ENCODE data around the gene CREBZF.

CREBZF gene, protein sequence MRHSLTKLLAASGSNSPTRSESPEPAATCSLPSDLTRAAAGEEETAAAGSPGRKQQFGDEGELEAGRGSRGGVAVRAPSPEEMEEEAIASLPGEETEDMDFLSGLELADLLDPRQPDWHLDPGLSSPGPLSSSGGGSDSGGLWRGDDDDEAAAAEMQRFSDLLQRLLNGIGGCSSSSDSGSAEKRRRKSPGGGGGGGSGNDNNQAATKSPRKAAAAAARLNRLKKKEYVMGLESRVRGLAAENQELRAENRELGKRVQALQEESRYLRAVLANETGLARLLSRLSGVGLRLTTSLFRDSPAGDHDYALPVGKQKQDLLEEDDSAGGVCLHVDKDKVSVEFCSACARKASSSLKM

DNA sequence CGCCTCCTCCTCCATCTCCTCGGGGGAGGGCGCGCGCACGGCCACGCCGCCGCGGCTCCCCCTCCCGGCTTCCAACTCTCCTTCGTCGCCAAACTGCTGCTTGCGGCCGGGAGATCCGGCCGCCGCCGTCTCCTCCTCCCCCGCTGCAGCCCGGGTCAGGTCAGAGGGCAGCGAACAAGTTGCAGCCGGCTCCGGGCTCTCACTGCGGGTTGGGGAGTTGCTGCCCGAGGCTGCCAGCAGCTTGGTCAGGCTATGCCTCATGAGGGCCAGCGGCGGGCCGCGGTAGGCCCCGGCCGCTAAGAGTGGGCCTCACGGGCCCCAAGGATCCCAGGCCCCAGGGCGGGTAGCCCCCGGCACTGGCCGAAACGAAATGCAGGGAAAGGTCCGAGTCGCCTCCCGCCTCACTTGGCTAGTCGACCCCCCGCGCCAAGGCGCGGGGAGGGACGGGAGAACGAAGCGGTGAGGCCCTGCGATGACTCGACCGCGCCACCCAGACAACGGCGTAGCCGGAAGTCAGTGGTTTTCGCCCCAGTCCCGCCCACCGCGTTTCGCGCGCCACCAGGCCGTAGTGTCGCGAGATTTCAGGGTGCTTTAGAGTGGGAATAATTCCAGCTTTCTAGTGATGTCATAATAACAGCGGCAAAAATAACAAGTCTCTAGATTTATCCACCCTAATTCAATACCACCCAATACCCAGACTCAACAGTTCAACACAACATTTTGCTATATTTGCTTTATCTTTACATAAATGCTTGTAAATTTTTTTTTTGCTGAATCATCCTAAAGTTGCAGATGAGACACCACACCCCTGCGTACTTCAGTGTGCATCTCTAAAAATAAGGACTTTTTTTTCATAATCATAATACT is at the start of gene CREBZF:
Gene CREBZF, minus strand, starts transcription at position 515 of the 867 bp plus-strand sequence. Its CDS starts 254 bp downstream, at position 261.
- DNase-seq (ENCODE audit: low read depth), result peak; percentile 93

DNA sequence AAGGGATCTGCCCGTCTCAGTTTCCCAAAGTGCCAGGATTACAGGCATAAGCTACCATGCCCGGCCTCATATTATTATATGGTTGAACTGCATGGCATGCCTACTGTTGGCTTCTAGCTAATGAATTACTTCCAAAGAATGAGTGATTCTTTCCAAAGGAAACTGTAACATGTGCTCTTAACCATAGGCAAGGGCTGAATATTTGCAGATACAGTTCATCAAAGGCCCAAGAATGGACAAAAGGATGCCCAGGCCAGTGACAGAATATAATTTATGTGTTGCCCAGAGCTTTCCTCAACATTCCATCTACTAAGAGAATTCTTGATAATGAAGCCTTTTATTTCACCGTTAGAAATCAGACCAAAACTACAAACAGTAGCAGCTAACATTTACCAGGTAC is 48.0 kb upstream of the CREBZF start:
- DNase-seq (ENCODE audit: low read depth), result peak; percentile 49

DNA sequence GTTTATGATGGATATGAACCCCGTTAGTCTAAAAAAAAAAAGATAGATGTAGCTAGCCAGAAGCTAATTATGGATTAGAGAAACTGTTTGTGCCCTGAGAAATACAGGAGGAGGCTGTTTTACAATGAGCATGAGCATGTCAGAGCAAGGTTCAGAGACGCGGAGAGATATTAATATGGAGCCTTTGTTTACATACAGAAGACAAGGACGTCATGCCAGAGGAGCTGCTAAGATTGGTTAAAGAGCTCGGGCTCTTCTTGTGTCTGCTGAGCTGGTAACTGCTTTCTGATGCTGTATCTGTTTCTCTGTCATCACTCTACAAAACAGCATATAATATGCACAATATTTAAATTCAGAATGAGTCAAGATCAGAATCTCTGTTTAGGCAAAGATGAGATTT is 46.0 kb upstream of the CREBZF start:
- DNase-seq (ENCODE audit: low read depth), result no peak

DNA sequence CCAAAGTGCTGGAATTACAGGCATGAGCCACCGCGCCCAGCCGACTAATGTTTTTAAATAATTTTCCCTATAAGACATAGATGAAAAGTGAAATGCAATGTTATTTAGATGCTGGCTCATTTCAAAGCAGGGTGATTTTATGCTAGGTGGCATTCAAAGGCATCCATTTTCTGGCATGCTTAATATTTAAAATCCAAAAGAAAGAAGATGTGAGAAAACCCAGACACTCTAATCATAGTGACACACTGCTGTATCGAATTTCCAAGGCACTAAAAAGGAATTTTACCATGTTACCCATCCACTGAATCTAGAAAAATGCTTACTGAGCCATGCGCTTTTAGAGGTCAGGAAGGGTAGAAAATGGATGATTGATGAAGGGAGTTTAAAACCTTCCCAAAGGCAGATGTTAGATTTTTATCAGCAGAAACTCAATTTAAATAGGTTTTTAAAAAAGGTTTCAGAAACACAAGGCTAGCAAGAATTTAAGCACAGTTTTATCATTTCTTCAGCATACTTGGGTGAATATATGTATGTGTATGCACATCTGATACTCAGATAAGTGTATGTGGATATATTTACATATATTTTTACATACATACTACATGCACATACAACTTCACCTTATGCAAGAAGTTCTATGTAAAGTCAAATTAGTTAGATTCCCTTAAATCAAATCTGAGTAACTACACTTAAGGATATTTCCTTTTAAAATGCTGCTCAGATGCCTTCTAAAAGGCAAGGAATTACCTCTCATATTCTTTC is 45.2 kb upstream of the CREBZF start:
- no peak for DNase-seq (ENCODE audit: low read depth)

DNA sequence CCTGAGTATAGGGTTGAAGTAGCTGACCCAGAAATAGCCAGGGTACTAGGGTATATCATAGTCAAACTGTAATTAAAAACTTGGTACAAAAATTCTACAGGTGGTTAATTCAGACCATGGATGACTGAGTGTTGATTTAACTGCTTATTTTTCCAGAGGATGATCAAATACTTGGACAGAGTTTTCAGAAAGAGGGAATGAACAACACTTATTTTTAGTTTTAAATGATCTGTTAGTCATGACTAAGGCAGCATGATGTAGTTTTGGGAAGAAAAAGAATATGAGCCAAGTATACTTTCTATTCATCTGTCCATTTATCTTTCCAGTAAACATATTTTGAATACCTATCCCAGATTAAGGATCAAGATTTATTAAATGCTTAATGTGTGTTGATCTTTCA is 40.9 kb upstream of the CREBZF start:
- peak; percentile 70 for DNase-seq (ENCODE audit: low read depth)

DNA sequence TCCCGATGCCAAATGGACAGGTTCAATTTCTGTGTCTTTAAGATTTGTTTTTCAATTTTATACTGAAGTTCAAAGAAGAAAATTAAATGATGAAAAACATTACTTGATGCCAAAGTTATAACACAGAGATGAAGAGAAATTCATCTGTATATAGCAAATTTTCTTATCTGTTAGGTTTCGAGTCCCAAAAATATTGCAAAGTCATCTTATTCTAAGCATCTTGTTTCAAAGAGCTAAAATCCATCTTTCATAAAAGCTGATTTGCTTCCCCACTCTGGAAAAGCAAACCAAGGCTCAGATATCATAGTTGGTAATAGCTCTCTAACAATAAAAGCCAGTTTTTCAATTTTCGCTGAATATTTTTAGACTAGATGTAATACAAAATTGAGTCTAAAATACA is 40.0 kb upstream of the CREBZF start:
- DNase-seq (ENCODE audit: low read depth), result no peak

DNA sequence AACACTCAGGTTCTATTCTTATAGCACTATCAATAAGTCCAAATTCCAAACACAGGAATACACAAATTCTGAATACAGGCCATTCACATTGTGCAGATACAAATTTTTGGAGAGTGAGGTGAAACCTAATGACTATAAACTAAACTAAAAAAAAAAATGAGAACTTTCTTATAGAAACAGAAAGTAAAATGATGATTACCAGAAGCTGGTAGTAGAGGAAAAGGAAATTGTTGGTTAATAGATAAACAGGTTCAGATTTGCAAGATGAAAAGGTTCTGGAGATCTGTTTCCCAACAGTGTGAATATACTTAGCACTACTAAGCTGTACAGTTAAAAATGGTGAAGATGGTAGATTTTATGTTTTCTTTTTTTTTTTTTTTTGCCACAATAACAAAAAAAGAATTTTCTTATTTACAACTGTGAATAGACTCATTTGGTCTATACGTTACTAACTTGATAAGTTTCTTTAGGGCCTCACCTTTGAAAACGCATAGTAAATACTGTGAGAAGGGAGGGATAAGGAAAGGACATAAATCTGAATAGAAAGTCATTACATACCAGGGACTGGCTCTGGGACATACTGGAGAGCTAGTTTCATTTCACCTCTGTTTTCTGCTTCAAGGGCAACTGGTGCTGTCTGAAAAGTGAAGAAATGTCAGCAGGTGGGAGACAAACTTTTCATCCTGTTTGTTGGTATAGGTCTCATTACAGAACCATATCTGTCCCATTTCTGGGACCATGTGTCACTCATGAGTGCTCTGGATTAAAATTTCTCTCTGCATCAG is 35.2 kb upstream of the CREBZF start:
- DNase-seq (ENCODE audit: low read depth), result no peak

DNA sequence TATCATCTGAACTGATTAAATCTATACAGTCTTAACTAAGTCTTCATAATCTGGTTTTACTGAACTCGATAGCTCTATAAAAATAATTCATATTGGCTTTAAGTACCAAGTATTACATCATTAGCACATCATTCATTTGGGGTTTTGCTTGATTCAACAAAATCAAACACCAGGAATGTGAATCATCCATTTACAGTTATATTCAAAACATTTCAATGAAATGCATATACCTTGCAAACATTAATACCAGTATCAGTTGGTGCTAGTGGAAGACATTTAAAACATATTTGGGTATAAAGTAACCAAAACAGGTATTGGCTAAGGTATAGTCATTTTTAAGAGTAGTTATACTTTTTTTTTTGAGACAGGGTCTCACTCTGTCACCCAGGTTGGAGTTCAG is 33.3 kb upstream of the CREBZF start:
- no peak for DNase-seq (ENCODE audit: low read depth)

DNA sequence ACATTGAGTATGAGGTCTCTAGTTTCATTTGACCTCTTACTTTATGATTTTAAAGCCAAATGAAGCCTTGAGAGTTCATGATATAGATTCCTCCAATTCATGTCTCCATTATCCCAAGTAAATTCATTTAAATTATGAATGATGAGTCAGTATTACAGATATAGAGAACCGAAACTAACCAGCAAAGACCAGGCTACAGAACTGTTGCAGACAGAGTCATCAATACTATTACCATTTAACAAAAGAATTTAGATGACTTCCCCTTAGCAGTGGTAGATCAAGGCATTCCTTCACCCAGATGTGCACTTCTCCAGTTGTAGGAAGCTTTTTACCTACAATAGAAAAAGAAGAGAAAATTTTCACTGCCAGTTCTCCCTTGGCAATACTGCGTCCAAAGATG is 32.8 kb upstream of the CREBZF start:
- no peak for DNase-seq (ENCODE audit: low read depth)

DNA sequence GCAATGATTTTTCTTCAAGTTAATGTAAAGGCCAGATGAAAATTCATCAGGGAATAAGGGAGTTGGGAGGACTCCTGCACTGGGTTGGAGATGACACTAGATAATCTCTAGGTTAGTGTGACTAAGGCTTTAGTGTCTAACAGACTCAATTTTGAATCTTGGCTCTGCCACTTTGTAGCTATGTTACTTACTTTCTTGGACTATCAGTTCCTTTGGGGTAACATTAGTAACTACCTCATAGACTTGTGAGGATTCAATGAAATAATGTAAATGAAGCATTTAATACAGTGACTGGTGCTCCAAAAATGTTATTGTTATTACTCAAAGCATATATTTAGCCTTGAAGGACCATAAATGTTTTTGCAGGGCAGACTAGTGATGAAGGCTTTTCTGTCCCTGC is 30.6 kb upstream of the CREBZF start:
- DNase-seq (ENCODE audit: low read depth), result no peak

DNA sequence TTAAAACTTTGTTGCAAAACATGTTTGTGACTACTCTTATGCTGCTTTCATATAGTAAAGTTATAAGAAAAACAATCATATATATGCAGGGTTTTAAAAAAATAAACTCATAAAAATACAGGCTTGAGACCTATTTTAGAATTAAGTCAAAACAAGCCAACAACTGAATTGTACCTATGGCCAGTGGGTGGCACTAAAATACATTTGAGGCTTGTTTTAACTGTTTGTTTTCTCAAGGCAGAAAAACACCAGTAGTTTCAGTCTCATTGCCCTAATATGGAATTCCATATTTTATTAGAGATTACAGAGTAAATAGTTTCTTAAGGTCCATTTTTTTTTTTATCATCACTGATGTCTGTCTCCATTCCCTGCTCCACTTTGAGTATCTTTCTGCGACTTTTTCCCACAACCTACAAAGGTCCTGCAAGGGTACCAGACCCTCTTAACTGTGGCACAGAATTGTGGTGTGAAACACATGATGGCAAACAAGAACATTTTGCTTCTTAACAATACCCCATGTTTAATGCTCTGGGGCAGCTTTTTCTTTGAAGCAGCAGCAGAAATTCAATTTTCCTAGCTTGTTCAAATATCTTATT is 29.6 kb upstream of the CREBZF start:
- peak; percentile 74 for DNase-seq (ENCODE audit: low read depth)

DNA sequence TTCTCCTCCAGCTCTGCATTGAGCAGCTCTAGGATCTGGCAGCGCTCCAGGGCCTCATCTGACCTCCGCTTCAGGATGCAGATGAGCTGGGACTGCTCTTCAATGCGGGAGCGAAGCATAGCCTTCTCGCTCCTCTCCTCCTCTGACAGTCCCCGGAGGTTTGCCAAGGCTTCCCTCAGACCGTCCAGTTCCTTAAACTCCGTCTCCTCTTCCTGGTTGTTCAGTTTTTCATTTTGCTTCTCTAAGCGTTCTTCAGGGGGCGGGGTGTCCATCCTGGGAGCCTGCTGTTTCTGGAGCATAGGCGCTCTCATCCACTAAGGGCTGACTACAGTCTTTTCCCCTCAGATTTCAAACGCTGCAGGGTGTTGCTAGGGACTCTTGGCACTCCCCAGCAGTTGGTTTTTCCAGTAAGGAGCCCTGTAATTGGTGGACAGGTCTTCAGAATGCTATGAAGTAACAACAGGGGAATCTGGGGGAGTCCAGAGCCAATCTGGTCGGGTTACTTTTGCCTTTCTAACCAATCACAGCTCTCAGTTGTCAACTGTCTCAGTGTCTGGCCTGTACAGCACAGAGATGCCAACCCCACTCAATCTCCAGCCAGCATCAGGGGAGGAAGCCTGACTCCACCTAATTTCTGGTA is 21.0 kb upstream of the CREBZF start, which contains the start of gene CCDC89:
Gene CCDC89, minus strand, starts transcription at position 376 of the 640 bp plus-strand sequence. Its CDS starts 65 bp downstream, at position 311.
- DNase-seq (ENCODE audit: low read depth), result peak; percentile 62

DNA sequence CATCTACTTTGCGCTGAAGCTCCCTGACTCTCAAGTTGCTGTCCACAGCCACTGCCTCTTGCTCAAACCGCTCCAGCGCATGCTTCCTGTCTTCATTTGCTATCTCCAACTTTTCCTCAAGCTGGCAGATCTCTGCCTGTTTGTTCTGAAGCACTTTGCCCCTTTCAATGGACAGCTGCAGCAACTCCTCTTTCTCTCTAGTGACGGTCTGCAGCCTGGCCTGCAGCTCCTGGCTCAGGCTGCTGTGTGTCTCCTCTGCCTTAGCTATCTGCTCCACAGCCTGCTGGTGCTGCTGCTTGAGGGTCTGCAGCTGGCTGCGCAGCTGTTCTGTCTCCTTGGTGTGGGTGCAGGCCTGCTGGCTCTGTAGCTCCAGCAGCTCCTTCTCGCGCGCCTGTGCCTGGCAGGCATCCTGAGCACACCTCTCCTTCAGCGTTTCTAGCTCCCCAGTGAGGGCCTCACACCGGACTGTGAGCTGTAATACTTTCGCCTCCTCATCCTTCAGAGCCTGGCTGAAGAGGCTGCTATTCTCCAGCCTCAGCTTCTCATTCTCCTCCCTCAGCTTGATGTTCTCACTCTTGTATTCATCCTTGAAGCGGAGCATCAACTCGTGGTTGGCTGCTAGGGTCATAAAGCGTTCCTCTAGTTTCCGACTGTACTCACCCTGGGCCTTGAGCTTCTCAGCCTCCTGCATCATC is 20.3 kb upstream of the CREBZF start:
- DNase-seq (ENCODE audit: low read depth), result no peak

DNA sequence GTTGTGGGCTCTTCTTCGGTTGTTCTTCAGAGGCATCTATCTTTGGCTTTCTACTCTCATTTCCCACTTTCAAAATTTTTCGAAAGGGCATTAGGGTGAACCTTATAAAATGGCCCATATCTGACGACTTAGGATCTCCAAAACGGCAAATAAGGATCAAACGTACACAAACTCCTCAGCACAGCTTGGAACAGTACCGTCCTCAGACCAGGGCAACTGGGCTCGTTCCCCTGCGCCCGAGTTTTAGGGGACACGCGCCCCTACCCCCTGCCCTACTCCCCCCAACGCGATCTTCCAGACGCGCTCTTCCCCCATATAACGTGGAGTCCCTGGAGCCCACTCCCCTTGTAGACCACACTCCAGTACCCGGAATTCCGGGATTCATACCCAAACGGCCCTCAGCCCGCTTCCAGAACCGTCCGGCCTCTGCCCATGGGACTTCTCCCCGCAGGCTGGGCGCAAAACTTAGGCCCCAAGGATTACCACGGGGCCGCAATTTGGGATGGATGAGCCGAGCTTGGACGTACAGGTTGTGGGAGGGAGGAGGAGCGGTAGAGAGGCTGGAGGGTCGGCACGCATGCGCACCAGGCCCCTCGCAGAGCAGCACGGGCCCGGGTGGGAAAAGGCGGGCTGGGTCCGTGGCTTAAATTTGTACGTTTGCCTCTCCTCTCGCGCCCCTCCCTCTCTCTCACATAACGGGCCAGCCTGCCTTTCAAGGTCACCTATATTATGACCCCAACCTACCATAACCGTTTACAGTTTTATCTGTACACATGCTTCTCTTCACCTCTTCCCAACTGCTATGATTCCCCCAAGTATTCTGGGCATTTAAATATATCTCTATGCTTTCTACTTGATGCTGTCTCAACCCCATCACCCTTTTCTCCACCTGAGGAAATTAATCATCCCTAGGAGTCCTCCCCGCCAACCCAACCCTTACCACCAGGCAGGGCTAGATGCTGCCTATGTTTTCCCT is 17.7 kb upstream of the CREBZF start:
- DNase-seq (ENCODE audit: low read depth), result peak; percentile 58

DNA sequence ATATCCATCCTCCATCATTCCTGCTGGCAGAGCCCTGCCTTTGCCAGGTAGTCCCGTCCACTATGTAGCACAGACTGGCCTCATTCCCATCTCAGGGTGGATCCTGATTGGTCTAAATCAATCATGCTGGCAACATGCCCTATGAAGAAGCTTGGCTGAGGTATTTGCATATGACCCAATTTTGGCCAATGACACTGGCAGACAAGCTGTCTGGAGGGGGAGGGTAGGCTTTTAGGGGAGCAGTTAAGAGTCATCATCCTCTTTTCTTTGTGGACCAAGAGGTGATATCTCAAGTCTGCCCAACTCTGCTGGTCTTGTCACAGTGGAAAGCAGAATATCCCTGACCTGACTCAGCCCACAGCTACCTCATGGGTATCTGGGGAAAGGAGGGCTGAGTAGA is 16.0 kb upstream of the CREBZF start:
- no peak for DNase-seq (ENCODE audit: low read depth)

DNA sequence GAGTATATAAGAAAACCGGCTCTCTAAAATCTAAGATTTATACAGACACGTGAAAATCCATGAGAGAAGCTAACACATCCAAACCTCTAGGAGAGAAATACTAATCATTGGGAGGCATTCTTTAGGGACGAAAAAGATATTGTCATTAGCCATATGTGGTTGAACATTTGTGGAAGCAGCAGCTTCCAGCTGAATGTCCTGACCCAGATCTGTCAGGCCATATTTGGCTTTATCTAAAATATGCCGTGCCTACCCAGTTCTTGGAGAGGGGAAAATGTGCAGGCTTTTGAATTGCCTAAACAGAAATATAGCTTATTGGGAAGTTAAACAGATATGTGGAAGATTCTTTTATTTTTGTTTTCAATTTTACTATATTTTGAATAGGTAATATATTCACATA is 14.6 kb upstream of the CREBZF start:
- DNase-seq (ENCODE audit: low read depth), result no peak

DNA sequence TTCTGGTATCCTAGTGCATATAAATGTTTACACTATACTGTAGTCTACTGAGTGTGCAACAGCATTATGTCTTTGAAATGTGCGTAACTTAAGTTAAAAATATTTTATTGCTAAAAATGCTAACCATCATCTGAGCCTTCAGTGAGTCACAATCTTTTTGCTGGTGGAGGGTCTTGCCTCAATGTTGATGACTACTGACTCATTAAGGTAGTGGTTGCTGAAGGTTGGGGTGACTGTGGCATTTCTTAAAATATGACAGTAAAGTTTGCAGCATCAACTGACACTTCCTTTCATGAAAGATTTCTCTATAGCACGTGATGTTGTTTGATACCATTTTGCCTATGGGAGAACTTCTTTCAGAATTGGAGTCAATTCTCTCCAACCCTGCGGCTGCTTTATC is 8.5 kb upstream of the CREBZF start:
- DNase-seq (ENCODE audit: low read depth), result no peak

DNA sequence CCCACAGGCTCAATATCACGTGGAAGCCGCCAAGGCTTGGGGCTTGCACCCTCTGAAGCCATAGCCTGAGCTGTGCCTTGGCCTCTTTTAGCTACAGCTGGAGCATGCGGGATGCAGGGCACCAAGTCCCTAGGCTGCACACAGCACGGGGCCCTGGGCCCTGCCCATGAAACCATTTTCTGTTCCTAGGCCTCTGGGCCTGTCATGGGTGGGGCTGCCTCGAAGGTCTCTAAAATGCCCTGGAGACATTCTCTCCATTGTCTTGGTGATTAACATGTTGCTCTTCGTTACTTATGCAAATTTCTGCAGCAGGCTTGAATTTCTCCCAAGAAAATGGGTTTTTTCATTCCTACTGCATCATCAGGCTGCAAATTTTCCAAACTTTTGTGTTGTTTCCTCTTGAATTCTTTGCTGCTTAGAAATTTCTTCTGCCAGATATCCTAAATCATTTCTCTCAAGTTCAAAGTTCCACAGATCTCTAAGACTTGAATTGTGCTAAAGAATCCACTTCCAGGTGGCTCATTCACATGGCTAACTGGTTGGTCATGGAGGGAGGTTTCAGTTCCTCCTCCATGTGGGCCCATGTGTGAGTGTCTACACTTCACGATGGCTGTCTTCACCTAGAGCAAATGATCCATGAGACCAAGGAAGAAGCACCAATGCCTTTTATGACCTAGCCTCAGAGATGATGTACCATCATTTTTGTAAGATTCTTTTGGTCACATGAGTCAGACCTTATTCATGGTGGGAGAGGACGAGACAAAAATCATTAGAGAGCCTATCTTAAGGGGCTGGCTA is 7.4 kb upstream of the CREBZF start:
- no peak for DNase-seq (ENCODE audit: low read depth)
